H1 (cell line): Measurements from ENCODE around the gene ADK. TPM values are rescaled to one million over a fixed set of nuclear protein-coding genes. Genes with fewer than 3 reads are reported as not detected.

ENCODE experiments used
- CTCF ChIA-PET: fragments of 300-600 bp; sonication (Branson Sonifier 250); formaldehyde crosslinking; loops from one replicate; lab custom pipeline; 2021; ENCODE audit not compliant: partially characterized antibody; lab: Charles Lee
- POLR2A ChIA-PET: fragments of 300-600 bp; sonication (Branson Sonifier 250); formaldehyde crosslinking; loops from one replicate; lab custom pipeline; 2021; ENCODE audit warnings: inconsistent platforms; ENCODE audit not compliant: partially characterized antibody; lab: Charles Lee
- DNase-seq, 2 experiments: peaks; one replicate each; pipeline versions ENCODE4 v3.0.0 to v3.0.0-alpha.2; 2010 to 2022; ENCODE audit warnings: low spot score in 2 of 2, low read depth in 1 of 2, mixed read lengths in 1 of 2
- FAIRE-seq: peaks from 2 replicates; lab custom pipeline; 2011; peaks lifted over from hg19 to GRCh38; lab: Jason Lieb, UNC
- H2AFZ ChIP-seq: 2 replicates; pipeline ENCODE4 v1.8.1; 2012; ENCODE audit warnings: low read length, inconsistent platforms
- H2AK5ac ChIP-seq: 2 replicates; pipeline ENCODE4 v1.6.1; 2013; ENCODE audit warnings: low read depth, low read length
- H2BK120ac ChIP-seq: replicated peaks from 2 replicates; pipeline ENCODE3; 2013; ENCODE audit warnings: low read depth, low read length, inconsistent platforms
- H2BK12ac ChIP-seq: 2 replicates; pipeline ENCODE4 v1.6.1; 2013; ENCODE audit warnings: low read depth, low read length
- H2BK15ac ChIP-seq: 2 replicates; pipeline ENCODE4 v1.6.1; 2013; ENCODE audit warnings: low read length
- H2BK20ac ChIP-seq: 2 replicates; pipeline ENCODE4 v1.6.1; 2013; ENCODE audit warnings: low read length
- H2BK5ac ChIP-seq: 2 replicates; pipeline ENCODE4 v1.6.1; 2013; ENCODE audit warnings: low read depth, low read length
- H3K14ac ChIP-seq: 2 replicates; pipeline ENCODE4 v1.6.1; 2013; ENCODE audit warnings: inconsistent platforms; ENCODE audit not compliant: insufficient read length
- H3K18ac ChIP-seq: 2 replicates; pipeline ENCODE4 v1.6.1; 2013; ENCODE audit warnings: low read length; ENCODE audit errors: extremely low read depth
- H3K23ac ChIP-seq: 2 replicates; pipeline ENCODE4 v1.6.1; 2013; ENCODE audit warnings: inconsistent platforms; ENCODE audit not compliant: insufficient read length
- H3K23me2 ChIP-seq: 2 replicates; pipeline ENCODE4 v1.6.1; 2013; ENCODE audit warnings: low read depth, low read length
- H3K27ac ChIP-seq: 2 replicates; pipeline ENCODE4 v1.6.1; 2011; ENCODE audit warnings: low read depth, low read length, inconsistent platforms
- H3K27me3 ChIP-seq, 4 experiments: replicated peaks in 1 of 4; 1 replicate in 1 of 4; 2 replicates in 3 of 4; pipeline versions ENCODE4 v1.6.1 to v1.8.1; 2011 to 2013; ENCODE audit warnings: low read length in 3 of 4, mild to moderate bottlenecking in 3 of 4, inconsistent platforms in 2 of 4, mixed read lengths in 2 of 4, moderate library complexity in 1 of 4; ENCODE audit not compliant: control insufficient read depth in 3 of 4, insufficient read depth in 3 of 4; ENCODE audit errors: extremely low read depth in 1 of 4
- H3K36me3 ChIP-seq, 4 experiments: 2 replicates each; pipeline versions ENCODE4 v1.6.1 to v1.8.1; 2011 to 2013; ENCODE audit warnings: mild to moderate bottlenecking in 4 of 4, low read length in 3 of 4, moderate library complexity in 2 of 4, control low read depth in 1 of 4, inconsistent platforms in 1 of 4; ENCODE audit not compliant: insufficient read depth in 4 of 4, control insufficient read depth in 2 of 4
- H3K4ac ChIP-seq: replicated peaks from 2 replicates; pipeline ENCODE3; 2013; ENCODE audit warnings: low read length, low read depth, mixed read lengths, inconsistent platforms; ENCODE audit not compliant: insufficient read length
- H3K4me1 ChIP-seq, 4 experiments: replicated peaks in 1 of 4; 1 replicate in 1 of 4; 2 replicates in 3 of 4; pipeline versions ENCODE4 v1.6.1 to v1.8.1; 2011 to 2013; ENCODE audit warnings: low read length in 3 of 4, inconsistent platforms in 2 of 4, mixed read lengths in 1 of 4; ENCODE audit not compliant: insufficient read depth in 4 of 4, control insufficient read depth in 3 of 4
- H3K4me2 ChIP-seq, 2 experiments: 2 replicates each; pipeline versions ENCODE4 v1.6.1 to v1.8.1; 2011 to 2013; ENCODE audit warnings: low read depth in 2 of 2, low read length in 2 of 2, control low read depth in 1 of 2, inconsistent platforms in 1 of 2, mild to moderate bottlenecking in 1 of 2; ENCODE audit not compliant: insufficient read depth in 1 of 2
- H3K4me3 ChIP-seq, 4 experiments: fragments of 200-600, 300-600 bp in 1 of 4; sonication (generic), shearing (Covaris generic), sonication (Bioruptor Twin) in 1 of 4; 2 replicates each; pipeline versions ENCODE4 v1.5.1 to v1.8.1; 2011 to 2016; ENCODE audit warnings: low read length in 4 of 4, low read depth in 3 of 4, control low read depth in 2 of 4, inconsistent platforms in 2 of 4, mild to moderate bottlenecking in 2 of 4, mixed read lengths in 1 of 4, moderate library complexity in 1 of 4; ENCODE audit not compliant: insufficient read depth in 2 of 4; ENCODE audit errors: extremely low read depth in 1 of 4
- H3K56ac ChIP-seq: replicated peaks from 2 replicates; pipeline ENCODE3; 2013; ENCODE audit warnings: low read depth, mild to moderate bottlenecking, mixed read lengths, low read length, inconsistent platforms; ENCODE audit not compliant: insufficient read length
- H3K79me1 ChIP-seq: 2 replicates; pipeline ENCODE4 v1.6.1; 2013; ENCODE audit warnings: low read depth, low read length, control low read depth
- H3K79me2 ChIP-seq, 2 experiments: 2 replicates each; pipeline versions ENCODE4 v1.6.1 to v1.8.1; 2012 to 2013; ENCODE audit warnings: low read length in 2 of 2, mild to moderate bottlenecking in 2 of 2, inconsistent platforms in 1 of 2; ENCODE audit not compliant: insufficient read depth in 2 of 2, control insufficient read depth in 1 of 2
- H3K9ac ChIP-seq, 4 experiments: replicated peaks in 1 of 4; 1 replicate in 1 of 4; 2 replicates in 3 of 4; pipeline versions ENCODE4 v1.6.1 to v1.8.1; 2011 to 2013; ENCODE audit warnings: low read depth in 3 of 4, low read length in 3 of 4, control low read depth in 2 of 4, mild to moderate bottlenecking in 2 of 4, moderate library complexity in 2 of 4, inconsistent platforms in 1 of 4; ENCODE audit errors: extremely low read depth in 1 of 4
- H3K9me3 ChIP-seq, 2 experiments: 2 replicates each; pipeline versions ENCODE4 v1.6.1 to v1.8.1; 2012 to 2013; ENCODE audit warnings: mild to moderate bottlenecking in 2 of 2, moderate library complexity in 2 of 2, control low read depth in 1 of 2, inconsistent platforms in 1 of 2, low read depth in 1 of 2, low read length in 1 of 2, mixed read lengths in 1 of 2; ENCODE audit not compliant: insufficient read depth in 2 of 2
- H4K20me1 ChIP-seq, 2 experiments: replicated peaks in 1 of 2; 2 replicates each; pipeline versions ENCODE3 to v1.8.1; 2011 to 2013; ENCODE audit warnings: inconsistent platforms in 2 of 2, low read length in 2 of 2, mild to moderate bottlenecking in 1 of 2; ENCODE audit not compliant: insufficient read depth in 2 of 2, control insufficient read depth in 1 of 2
- H4K5ac ChIP-seq: 2 replicates; pipeline ENCODE4 v1.6.1; 2013; ENCODE audit warnings: low read length, low read depth, mixed read lengths, inconsistent platforms; ENCODE audit not compliant: insufficient read length
- H4K8ac ChIP-seq: 2 replicates; pipeline ENCODE4 v1.8.0; 2013; ENCODE audit warnings: mild to moderate bottlenecking, moderate library complexity, low read length, inconsistent platforms; ENCODE audit not compliant: insufficient read depth; ENCODE audit errors: extremely low read depth
- H4K91ac ChIP-seq: replicated peaks from 2 replicates; pipeline ENCODE3; 2013; ENCODE audit warnings: low read length, mixed read lengths, inconsistent platforms; ENCODE audit not compliant: insufficient read length
- CHD1 ChIP-seq: IDR thresholded peaks from 2 replicates; pipeline ENCODE4 v1.6.1; 2012; ENCODE audit warnings: low read depth, low read length, improper control_type of control experiment
- EP300 ChIP-seq, 2 experiments: IDR thresholded peaks; 1 replicate in 1 of 2; 2 replicates in 1 of 2; pipeline ENCODE4 v1.6.1; 2011 to 2012; ENCODE audit warnings: low read depth in 2 of 2, low read length in 2 of 2, mild to moderate bottlenecking in 2 of 2, borderline replicate concordance in 1 of 2, inconsistent platforms in 1 of 2, moderate library complexity in 1 of 2
- GTF2F1 ChIP-seq: IDR thresholded peaks from 2 replicates; pipeline ENCODE4 v1.6.1; 2012; ENCODE audit warnings: low read depth, low read length, improper control_type of control experiment, borderline replicate concordance
- NANOG ChIP-seq: IDR thresholded peaks from 2 replicates; pipeline ENCODE4 v1.6.1; 2011; ENCODE audit warnings: low read length, low read depth, mild to moderate bottlenecking, inconsistent platforms; ENCODE audit not compliant: insufficient read depth, poor library complexity, severe bottlenecking
- NRF1 ChIP-seq: IDR thresholded peaks from 2 replicates; pipeline ENCODE4 v1.6.1; 2011; ENCODE audit warnings: mild to moderate bottlenecking, low read depth, low read length, improper control_type of control experiment
- RXRA ChIP-seq: IDR thresholded peaks from 2 replicates; pipeline ENCODE4 v1.6.1; 2011; ENCODE audit warnings: low read depth, mild to moderate bottlenecking, low read length, moderate library complexity; ENCODE audit not compliant: insufficient read depth
- SAP30 ChIP-seq: fragments of 300-600 bp; sonication (generic); IDR thresholded peaks from 2 replicates; pipeline ENCODE4 v1.7.1; 2012; ENCODE audit warnings: low read length, moderate library complexity, mild to moderate bottlenecking, inconsistent platforms; ENCODE audit not compliant: insufficient read depth, insufficient replicate concordance
- SIN3A ChIP-seq, 2 experiments: IDR thresholded peaks in 1 of 2; conservative IDR thresholded peaks in 1 of 2; 2 replicates each; pipeline ENCODE4 v1.6.1; 2011 to 2012; ENCODE audit warnings: low read length in 2 of 2, improper control_type of control experiment in 1 of 2, low read depth in 1 of 2, mild to moderate bottlenecking in 1 of 2
- SP2 ChIP-seq: IDR thresholded peaks from 2 replicates; pipeline ENCODE4 v1.6.1; 2012; ENCODE audit warnings: mild to moderate bottlenecking, low read length, inconsistent platforms
- TAF1 ChIP-seq: IDR thresholded peaks from 2 replicates; pipeline ENCODE4 v1.6.1; 2011; ENCODE audit warnings: mild to moderate bottlenecking, low read depth, low read length
- TCF12 ChIP-seq: IDR thresholded peaks from 2 replicates; pipeline ENCODE4 v1.6.1; 2011; ENCODE audit warnings: low read depth, mild to moderate bottlenecking, low read length
- ZNF274 ChIP-seq: IDR thresholded peaks from 2 replicates; pipeline ENCODE4 v1.7.0; 2012; ENCODE audit warnings: low read length, borderline replicate concordance; ENCODE audit errors: extremely low read depth
- WGBS, 2 experiments: shearing (Covaris generic) in 1 of 2; methylation state at CpG; one replicate each; pipeline versions ENCODE4 v1.1.6 to v1.1.7; 2013 to 2015; ENCODE audit warnings: low lambda C conversion rate in 2 of 2, mixed read lengths in 2 of 2, inconsistent platforms in 1 of 2, low coverage in 1 of 2, missing lambda C conversion rate in 1 of 2; ENCODE audit not compliant: insufficient replicate concordance in 2 of 2, insufficient coverage in 1 of 2, insufficient read length in 1 of 2; ENCODE audit errors: extremely low coverage in 1 of 2, missing lambda C conversion rate in 1 of 2; 5-methylcytosine and 5-hydroxymethylcytosine counted together
- polyA plus RNA-seq, 7 experiments: library from polyadenylated mRNA; depleted of rRNA in 3 of 7; stranded (reverse) in 5 of 7; unstranded in 2 of 7; fragments of >200 nt in 5 of 7; fragments of 200-250 nt in 2 of 7; gene quantifications; 1 replicate in 5 of 7; 2 replicates in 1 of 7; 4 replicates in 1 of 7; pipeline versions ENCODE4 v1.2.1 to v1.2.3, GENCODE V29; 2011 to 2013; ENCODE audit warnings: missing spikeins in 2 of 7, mixed read lengths in 2 of 7
- total RNA-seq: library from RNA; stranded (reverse); fragmentation: NEBNext Ultra II Directional; extraction: Animal tissue kit (Norgen Biotek cat#: 25700); gene quantifications from 2 replicates; pipeline ENCODE4 v1.2.1, GENCODE V29; 2021
- TF ChIP-seq, protein P1 (sequence below): IDR thresholded peaks from 2 replicates; pipeline ENCODE4 v1.6.1; 2011; ENCODE audit warnings: low read depth, mild to moderate bottlenecking, low read length; ENCODE audit not compliant: insufficient read depth

Gene ADK
- total and polyA plus RNA-seq, 2 of the 8 experiments (the other 6 are each of a cell fraction or from before 2014, with no cell fraction given) = 12.3 to 42.4 TPM

DNA sequence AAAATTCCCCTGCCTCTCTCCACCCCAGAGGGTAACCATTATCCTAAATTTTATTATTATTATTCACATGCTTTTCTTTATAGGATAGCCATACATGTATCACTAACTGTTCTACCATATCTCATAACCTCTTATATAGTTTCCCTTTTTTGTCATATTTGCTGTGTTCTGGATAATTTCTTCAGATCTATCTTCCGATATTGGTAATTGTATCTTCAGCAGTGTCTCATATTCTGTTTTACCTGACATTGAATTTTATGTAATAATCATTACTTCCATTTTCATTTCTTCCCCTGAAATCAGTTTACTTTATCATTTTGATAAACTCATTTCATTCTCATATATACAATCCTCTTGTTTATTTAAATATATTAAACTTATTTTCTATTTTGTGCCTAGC lies 273.5 kb downstream of the ADK start:
- no peaks in the 10 kb centered on the region for H3K79me1 ChIP-seq
- FAIRE-seq (no peak), DNase-seq (no peak)
- no peak overlapping the region for H3K14ac ChIP-seq
- H4K20me1 ChIP-seq = no peaks in the 10 kb centered on the region
- H4K5ac ChIP-seq = no peak overlapping the region
- no peak overlapping the region for H2BK15ac ChIP-seq
- ChIA-PET POLR2A (no interaction called here), CTCF (interaction anchor here (0.9 kb wide), 1 partner anchor 36 kb away, joined by 3 read pairs; no protein-coding TSS in a partner anchor)
- H3K23ac ChIP-seq = no peak overlapping the region
- H3K27ac ChIP-seq = no peak overlapping the region
- H3K27me3 ChIP-seq = no peaks in the 10 kb centered on the region
- no peak overlapping the region for H3K4me3 ChIP-seq
- H4K91ac ChIP-seq = no peak overlapping the region
- no peak overlapping the region for H3K9ac ChIP-seq
- H3K79me2 ChIP-seq = no peaks in the 10 kb centered on the region
- TF ChIP-seq TCF12 (no peak), EP300 (IDR thresholded peaks at IDR 0.05; ENCODE audit: borderline replicate concordance in 1 of 2, low read depth in 2 of 2, low read length in 2 of 2) (no peak), CHD1 (no peak), SAP30 (no peak), GTF2F1 (no peak), NRF1 (no peak), SP2 (no peak), RXRA (no peak), NANOG (no peak), SIN3A (conservative IDR thresholded peaks at IDR 0.05 in 1 of 2, IDR thresholded peaks at IDR 0.05 in 1 of 2; ENCODE audit: low read depth in 1 of 2, low read length in 2 of 2) (no peak), ZNF274 (no peak), TAF1 (no peak)
- TF ChIP-seq, protein P1, sequence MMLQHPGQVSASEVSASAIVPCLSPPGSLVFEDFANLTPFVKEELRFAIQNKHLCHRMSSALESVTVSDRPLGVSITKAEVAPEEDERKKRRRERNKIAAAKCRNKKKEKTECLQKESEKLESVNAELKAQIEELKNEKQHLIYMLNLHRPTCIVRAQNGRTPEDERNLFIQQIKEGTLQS = no peak
- H2BK12ac ChIP-seq = no peak overlapping the region
- 85% methylated on average over 1 of the region's 1 CpG; no CpG with 5 or more reads in 1 of the 2 experiments for WGBS, 2 experiments
- H3K36me3 ChIP-seq = no peaks in the 10 kb centered on the region
- H2BK20ac ChIP-seq = no peak overlapping the region
- no peak overlapping the region for H3K4me2 ChIP-seq
- no peak overlapping the region for H2AK5ac ChIP-seq
- H2BK5ac ChIP-seq = no peak overlapping the region
- no peak overlapping the region for H2BK120ac ChIP-seq
- H2AFZ ChIP-seq = no peak overlapping the region
- no peak overlapping the region for H4K8ac ChIP-seq
- no peak overlapping the region for H3K4ac ChIP-seq
- no peak overlapping the region for H3K56ac ChIP-seq
- H3K4me1 ChIP-seq = peaks cover 0 to 9% (median 3%) of the 10 kb centered on the region in 4 experiments; a peak in 3 of 7 replicates
- H3K18ac ChIP-seq = no peak overlapping the region
- H3K23me2 ChIP-seq = no peaks in the 10 kb centered on the region
- H3K9me3 ChIP-seq = peaks cover 2 to 6% of the 10 kb centered on the region in 2 experiments; a peak in 2 of 4 replicates
